HL-60 (cell line): ENCODE measurements around the gene GFRA1.

Experiments
- DNase-seq, 2 experiments: peaks; one replicate each; pipeline ENCODE4 v3.0.0-alpha.2; 2010 to 2020; ENCODE audit warnings: low read depth in 1 of 2, low spot score in 1 of 2
- H3K27ac ChIP-seq: fragments of 250-450 bp; sonication (Bioruptor Pico); replicated peaks from 2 replicates; pipeline ENCODE4 v1.5.1; 2020; ENCODE audit warnings: mild to moderate bottlenecking, moderate library complexity
- H3K27me3 ChIP-seq: fragments of 250-450 bp; sonication (Bioruptor Pico); 2 replicates; pipeline ENCODE4 v1.5.1; 2021; ENCODE audit warnings: mild to moderate bottlenecking, moderate library complexity; ENCODE audit not compliant: insufficient read depth, poor library complexity, severe bottlenecking
- H3K4me3 ChIP-seq: replicated peaks from 2 replicates; pipeline ENCODE4 v1.5.1; 2011; ENCODE audit warnings: mild to moderate bottlenecking, control low read depth, low read length; ENCODE audit not compliant: insufficient read depth
- GABPA ChIP-seq: IDR thresholded peaks from 2 replicates; pipeline ENCODE4 v1.6.1; 2012; ENCODE audit warnings: low read depth
- POLR2AphosphoS5 ChIP-seq: IDR thresholded peaks from 2 replicates; pipeline ENCODE4 v1.6.1; 2012; ENCODE audit warnings: low read depth
- SPI1 ChIP-seq: IDR thresholded peaks from 2 replicates; pipeline ENCODE4 v1.6.1; 2012; ENCODE audit warnings: low read depth, mild to moderate bottlenecking, borderline replicate concordance
- TF ChIP-seq, protein P1 (sequence below): IDR thresholded peaks from one replicate; pipeline ENCODE4 v1.5.1; 2011; ENCODE audit warnings: low read length, control low read depth, inconsistent platforms; ENCODE audit not compliant: insufficient read depth
- TF ChIP-seq, protein P2 (sequence below): IDR thresholded peaks from 2 replicates; pipeline ENCODE4 v1.6.1; 2012; ENCODE audit warnings: low read depth; ENCODE audit not compliant: insufficient replicate concordance

GFRA1 gene

DNA sequence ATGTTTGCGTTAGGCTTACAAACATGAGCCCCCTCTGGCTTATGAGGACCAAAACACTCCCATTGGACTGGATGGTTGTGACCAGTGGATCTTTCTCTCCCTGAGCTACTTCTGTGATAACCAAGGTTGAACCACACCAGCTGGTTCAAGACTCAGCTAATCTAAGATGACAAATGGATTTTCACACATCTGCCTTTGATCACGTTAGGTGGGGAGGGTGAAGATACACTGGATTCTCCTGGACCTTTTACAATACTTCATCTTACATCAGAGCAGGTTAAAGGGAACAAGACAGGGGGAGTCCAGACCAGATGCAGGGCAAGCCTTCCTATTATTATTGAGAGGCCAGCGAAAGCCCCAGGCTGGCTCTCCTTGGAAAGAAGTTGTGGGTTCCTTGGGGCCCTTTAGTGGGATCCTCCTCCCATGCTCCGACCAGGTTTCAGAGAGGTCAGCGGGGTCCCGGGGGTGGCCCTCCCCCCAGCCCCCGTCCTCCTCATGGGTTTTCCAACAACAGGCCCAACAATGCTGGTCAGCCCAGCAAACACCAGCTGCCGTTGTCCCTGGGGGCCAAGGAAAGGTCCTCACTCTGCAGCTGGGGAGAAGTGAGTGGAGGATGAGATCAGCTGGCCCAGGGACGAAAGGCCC is 2.8 kb downstream of the GFRA1 start:
- Histone ChIP-seq H3K27ac (no peak overlapping the region), H3K4me3 (no peak overlapping the region), H3K27me3 (peaks cover 41% of the 10 kb centered on the region)
- TF ChIP-seq, protein P1, sequence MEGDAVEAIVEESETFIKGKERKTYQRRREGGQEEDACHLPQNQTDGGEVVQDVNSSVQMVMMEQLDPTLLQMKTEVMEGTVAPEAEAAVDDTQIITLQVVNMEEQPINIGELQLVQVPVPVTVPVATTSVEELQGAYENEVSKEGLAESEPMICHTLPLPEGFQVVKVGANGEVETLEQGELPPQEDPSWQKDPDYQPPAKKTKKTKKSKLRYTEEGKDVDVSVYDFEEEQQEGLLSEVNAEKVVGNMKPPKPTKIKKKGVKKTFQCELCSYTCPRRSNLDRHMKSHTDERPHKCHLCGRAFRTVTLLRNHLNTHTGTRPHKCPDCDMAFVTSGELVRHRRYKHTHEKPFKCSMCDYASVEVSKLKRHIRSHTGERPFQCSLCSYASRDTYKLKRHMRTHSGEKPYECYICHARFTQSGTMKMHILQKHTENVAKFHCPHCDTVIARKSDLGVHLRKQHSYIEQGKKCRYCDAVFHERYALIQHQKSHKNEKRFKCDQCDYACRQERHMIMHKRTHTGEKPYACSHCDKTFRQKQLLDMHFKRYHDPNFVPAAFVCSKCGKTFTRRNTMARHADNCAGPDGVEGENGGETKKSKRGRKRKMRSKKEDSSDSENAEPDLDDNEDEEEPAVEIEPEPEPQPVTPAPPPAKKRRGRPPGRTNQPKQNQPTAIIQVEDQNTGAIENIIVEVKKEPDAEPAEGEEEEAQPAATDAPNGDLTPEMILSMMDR: no peak
- TF ChIP-seq, protein P2, sequence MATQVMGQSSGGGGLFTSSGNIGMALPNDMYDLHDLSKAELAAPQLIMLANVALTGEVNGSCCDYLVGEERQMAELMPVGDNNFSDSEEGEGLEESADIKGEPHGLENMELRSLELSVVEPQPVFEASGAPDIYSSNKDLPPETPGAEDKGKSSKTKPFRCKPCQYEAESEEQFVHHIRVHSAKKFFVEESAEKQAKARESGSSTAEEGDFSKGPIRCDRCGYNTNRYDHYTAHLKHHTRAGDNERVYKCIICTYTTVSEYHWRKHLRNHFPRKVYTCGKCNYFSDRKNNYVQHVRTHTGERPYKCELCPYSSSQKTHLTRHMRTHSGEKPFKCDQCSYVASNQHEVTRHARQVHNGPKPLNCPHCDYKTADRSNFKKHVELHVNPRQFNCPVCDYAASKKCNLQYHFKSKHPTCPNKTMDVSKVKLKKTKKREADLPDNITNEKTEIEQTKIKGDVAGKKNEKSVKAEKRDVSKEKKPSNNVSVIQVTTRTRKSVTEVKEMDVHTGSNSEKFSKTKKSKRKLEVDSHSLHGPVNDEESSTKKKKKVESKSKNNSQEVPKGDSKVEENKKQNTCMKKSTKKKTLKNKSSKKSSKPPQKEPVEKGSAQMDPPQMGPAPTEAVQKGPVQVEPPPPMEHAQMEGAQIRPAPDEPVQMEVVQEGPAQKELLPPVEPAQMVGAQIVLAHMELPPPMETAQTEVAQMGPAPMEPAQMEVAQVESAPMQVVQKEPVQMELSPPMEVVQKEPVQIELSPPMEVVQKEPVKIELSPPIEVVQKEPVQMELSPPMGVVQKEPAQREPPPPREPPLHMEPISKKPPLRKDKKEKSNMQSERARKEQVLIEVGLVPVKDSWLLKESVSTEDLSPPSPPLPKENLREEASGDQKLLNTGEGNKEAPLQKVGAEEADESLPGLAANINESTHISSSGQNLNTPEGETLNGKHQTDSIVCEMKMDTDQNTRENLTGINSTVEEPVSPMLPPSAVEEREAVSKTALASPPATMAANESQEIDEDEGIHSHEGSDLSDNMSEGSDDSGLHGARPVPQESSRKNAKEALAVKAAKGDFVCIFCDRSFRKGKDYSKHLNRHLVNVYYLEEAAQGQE: no peak
- TF ChIP-seq POLR2AphosphoS5 (no peak), GABPA (no peak), SPI1 (no peak)
- no peak for DNase-seq

DNA sequence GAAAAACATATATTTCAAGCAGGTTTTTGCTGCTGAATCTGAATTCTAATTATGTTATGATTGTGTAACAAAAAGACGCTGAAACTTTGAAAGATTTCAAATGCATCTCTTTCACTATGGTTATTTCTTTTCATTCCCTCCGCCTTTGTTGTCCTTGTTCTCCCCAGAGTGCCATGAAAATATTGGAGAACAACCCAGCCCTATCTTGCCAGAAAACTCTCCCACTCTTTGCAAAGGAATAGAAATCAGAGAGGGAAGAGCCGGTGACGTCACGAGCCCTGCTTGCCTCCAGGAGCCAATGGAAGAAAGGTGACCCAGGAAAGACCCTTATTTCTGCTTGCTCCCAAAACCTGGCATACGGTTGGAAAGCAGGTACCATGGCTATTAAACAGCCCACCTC is 3.4 kb downstream of the GFRA1 start:
- no peak for DNase-seq
- TF ChIP-seq SPI1 (no peak), POLR2AphosphoS5 (no peak), GABPA (no peak)
- TF ChIP-seq, protein P2: no peak
- TF ChIP-seq, protein P1: no peak
- peaks cover 35% of the 10 kb centered on the region for H3K27me3 ChIP-seq

DNA sequence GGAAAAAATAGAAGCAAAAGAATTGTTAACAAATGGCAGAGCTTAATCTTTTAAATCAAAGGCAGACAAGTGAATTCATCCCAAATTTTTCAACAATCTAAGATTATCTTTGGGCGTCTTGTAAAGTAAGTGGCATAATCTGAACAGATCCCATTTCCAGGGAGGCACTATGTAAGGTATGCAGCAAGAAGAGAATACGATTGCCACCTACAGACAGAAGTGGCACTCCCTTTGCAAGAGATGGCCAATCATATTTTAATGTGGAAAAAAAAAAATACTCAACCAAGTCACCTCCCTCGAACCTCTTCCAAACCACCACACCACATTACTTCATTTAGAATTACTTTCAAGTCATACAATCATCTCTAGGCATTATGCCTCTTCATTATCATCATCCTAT is 4.0 kb downstream of the GFRA1 start:
- TF ChIP-seq, protein P2: no peak
- TF ChIP-seq POLR2AphosphoS5 (no peak), SPI1 (no peak), GABPA (no peak)
- TF ChIP-seq, protein P1: no peak
- H3K27ac ChIP-seq: no peak overlapping the region
- DNase-seq: no peak
- peaks cover 29% of the 10 kb centered on the region for H3K27me3 ChIP-seq
- H3K4me3 ChIP-seq: no peak overlapping the region

More for the DNA sequence above, 3.4 kb downstream of the GFRA1 start:
- Histone ChIP-seq H3K27ac (no peak overlapping the region), H3K4me3 (no peak overlapping the region)
